ENCODE data around the gene RGS6.

Gene RGS6

DNA sequence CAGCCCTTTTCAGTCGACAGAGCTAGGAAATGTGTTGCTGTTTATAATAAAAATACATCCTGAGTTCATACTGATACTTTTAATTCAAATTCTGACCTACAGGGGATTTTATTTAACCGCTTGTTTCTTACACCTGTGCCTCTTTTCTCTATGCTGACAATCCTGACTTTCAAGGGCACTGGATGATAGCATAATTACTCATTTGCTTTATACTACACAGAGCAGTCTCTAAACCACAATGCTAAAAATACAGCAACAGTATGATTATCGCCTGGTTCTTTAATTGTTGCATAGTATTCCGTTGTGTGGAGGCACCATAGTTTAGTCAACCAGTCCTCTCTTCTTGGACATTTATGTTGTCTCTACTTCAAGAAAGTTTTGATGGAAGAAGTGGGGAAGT, 588.8 kb downstream of the RGS6 start:
- no peak for DNase-seq (ENCODE audit: low spot score)
- TF ChIP-seq, protein P1, sequence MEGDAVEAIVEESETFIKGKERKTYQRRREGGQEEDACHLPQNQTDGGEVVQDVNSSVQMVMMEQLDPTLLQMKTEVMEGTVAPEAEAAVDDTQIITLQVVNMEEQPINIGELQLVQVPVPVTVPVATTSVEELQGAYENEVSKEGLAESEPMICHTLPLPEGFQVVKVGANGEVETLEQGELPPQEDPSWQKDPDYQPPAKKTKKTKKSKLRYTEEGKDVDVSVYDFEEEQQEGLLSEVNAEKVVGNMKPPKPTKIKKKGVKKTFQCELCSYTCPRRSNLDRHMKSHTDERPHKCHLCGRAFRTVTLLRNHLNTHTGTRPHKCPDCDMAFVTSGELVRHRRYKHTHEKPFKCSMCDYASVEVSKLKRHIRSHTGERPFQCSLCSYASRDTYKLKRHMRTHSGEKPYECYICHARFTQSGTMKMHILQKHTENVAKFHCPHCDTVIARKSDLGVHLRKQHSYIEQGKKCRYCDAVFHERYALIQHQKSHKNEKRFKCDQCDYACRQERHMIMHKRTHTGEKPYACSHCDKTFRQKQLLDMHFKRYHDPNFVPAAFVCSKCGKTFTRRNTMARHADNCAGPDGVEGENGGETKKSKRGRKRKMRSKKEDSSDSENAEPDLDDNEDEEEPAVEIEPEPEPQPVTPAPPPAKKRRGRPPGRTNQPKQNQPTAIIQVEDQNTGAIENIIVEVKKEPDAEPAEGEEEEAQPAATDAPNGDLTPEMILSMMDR (IDR thresholded peaks at IDR 0.05; ENCODE audit: extremely low read depth, insufficient read depth, missing control alignments), result no peak
- in situ Hi-C loops (cut with MboI; ENCODE audit: low pct_unique_long_range_greater_than_20kb, low sequenced_read_pairs, unreplicated experiment), result no loop called here

DNA sequence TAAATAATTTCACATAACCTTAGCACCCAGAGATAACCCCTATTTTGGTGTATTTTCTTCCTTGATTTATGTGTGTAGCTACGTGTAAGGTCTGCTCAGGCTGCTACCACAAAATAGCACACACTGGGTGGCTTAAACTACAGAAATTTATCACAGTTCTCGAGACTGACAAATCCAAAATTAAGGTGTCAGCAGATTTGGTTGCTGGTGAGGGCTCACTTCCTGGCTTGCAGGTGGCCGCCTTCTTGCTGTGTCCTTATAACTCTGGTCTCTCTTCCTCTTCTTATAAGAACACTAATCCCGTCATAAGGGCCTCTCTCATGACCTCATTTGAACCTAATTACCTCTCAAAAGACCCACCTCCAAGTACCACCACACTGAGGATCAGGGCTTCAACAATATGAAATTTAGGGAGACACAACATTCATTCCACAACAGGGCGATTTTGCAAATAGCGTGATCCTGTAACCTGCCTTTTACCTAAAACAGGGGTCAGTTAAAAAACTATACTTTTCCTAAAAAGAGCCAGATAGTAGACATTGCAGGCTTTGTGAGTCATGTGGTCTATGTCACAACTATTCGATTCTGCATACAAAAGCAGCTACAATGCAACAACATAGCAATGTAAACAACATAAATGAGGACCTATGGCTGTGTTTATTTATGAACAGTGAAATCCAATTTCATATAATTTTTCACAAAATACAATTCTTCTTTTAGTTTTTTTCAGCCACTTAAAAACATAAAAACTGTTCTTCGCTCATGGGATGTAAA, 589.9 kb downstream of the RGS6 start:
- in situ Hi-C loops (cut with MboI; ENCODE audit: low pct_unique_long_range_greater_than_20kb, low sequenced_read_pairs, unreplicated experiment), result no loop called here
- no peak for DNase-seq (ENCODE audit: low spot score)
- TF ChIP-seq, protein P1 (IDR thresholded peaks at IDR 0.05; ENCODE audit: extremely low read depth, insufficient read depth, missing control alignments), result no peak

DNA sequence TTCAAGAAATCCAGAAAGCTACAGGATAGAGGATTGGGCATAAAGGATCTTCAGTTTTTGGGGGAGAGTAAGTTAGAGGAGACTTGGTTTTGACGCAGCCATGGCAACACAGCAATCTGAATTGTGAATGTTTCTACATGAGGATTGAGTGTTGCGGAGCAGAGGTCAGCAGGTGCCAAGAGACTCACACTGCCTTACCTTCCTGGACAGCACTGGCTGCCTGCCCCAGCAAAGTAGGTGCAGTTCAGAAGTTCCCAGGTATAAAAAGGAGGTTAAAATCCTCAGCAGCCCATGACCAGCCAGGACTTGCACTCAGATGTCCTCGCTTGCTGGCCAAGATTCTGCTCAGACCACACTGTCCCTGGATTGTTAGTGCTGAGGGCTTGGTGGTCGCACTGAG, 590.6 kb downstream of the RGS6 start:
- DNase-seq (ENCODE audit: low spot score), result no peak
- in situ Hi-C loops (cut with MboI; ENCODE audit: low pct_unique_long_range_greater_than_20kb, low sequenced_read_pairs, unreplicated experiment), result no loop called here
- TF ChIP-seq, protein P1 (IDR thresholded peaks at IDR 0.05; ENCODE audit: extremely low read depth, insufficient read depth, missing control alignments), result no peak

DNA sequence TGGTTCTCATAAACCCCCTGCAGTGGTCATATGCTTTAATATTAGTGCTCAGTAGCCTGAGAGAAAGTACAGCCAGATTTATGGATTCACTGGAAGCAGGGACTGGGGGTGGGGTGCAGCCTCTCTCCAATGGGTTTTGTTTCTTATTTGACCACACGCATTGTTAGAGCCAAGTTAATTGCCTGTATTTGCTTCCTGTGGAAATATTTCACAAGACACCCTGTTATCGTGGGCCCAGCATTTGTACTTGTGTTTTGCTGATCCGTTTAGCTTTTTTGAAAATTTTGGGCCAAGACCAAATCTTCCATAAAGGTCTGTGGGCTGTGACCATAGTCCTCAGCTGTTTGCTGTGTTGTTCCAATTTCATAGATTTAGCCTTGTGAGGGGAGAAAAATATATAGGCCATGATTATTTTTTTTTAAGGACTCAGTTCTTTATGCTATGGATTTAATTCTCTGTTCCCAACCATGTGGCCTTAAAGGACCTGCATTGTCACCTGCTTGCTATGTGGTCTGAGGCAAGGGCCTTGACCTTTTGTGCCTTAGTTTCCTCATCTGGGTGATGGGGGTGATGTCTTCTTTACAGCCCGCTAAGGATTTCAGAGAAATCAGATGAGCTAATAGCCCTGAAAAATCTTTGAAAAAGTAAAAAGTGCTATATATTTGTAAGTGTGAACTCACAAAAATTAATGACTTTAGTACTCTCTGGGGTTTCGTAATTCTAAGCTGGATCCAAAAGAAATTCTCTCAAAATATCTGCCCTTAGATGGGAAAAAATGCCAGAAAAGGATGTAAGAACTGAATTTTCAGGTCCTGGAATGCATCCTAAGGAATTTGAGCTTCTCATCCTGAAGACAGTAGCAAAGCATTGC, 591.4 kb downstream of the RGS6 start:
- no peak for DNase-seq (ENCODE audit: low spot score)
- TF ChIP-seq, protein P1 (IDR thresholded peaks at IDR 0.05; ENCODE audit: extremely low read depth, insufficient read depth, missing control alignments), result no peak
- in situ Hi-C loops (cut with MboI; ENCODE audit: low pct_unique_long_range_greater_than_20kb, low sequenced_read_pairs, unreplicated experiment), result no loop called here

DNA sequence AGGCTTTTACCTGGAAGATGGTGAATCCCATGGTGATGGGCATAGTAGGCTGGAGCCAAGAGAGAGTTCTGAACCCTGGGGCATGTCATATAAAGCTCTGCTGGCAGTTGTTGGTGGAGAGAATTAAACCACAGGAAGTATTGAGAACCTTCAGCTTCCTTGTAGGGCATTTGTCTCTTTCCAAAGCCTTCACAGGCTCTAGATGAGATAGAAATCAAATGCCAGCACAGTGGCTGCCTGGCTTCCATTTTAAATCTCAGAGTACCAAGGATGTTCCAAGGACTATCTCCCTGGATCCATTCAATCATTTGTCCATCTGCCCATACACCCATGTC, 592.0 kb downstream of the RGS6 start:
- TF ChIP-seq, protein P1 (IDR thresholded peaks at IDR 0.05; ENCODE audit: extremely low read depth, insufficient read depth, missing control alignments), result no peak

DNA sequence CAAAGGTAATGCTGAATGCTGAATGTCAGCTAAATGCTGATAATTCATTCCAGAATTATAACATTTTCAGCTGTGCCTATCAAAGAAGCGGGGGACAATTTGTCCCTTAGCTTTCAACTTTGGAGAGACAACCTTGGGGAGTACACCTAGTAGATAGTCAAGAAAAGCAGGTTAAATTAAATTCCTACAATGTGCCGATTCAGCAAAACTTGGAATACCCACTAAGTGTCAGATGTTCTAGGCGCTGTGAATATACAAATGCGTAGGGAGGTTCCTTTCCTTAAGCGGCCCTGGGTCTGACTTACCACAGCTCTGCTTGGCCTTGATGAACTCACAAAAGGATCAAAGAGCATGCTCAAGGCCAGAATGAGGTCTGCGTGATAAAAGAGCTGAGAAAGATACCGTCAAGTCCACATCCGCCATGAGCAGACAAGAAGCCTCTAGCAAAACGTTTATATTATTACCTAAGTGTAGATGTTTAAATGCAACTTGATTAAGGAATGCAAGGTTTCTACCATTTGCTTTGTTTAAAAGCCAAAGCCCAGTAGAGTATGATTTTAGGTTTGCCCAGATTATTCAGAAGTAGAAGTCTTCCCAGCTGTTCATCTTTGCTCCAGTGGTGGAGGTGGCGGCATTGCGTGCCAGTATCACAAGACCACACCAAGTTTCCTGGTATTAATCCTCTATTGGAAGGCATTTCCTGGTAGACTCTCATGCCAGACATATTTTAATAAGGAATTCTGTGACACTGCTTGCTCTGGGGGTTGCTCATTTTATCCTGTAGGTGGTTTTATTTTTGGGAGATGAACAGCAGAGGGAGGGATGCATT, 593.1 kb downstream of the RGS6 start:
- in situ Hi-C loops (cut with MboI; ENCODE audit: low pct_unique_long_range_greater_than_20kb, low sequenced_read_pairs, unreplicated experiment), result no loop called here
- DNase-seq (ENCODE audit: low spot score), result no peak
- TF ChIP-seq, protein P1 (IDR thresholded peaks at IDR 0.05; ENCODE audit: extremely low read depth, insufficient read depth, missing control alignments), result no peak

More for the DNA sequence above, 592.0 kb downstream of the RGS6 start:
- in situ Hi-C loops (cut with MboI; ENCODE audit: low pct_unique_long_range_greater_than_20kb, low sequenced_read_pairs, unreplicated experiment), result no loop called here
- no peak for DNase-seq (ENCODE audit: low spot score)

Measured in GM13977 (cell line).